ENCODE data around the gene SOX10.

GRCh38 chr22:38027487-38027886, 43.1 kb upstream of the SOX10 start:
- TF ChIP-seq CTCF (IDR thresholded peaks at IDR 0.05; ENCODE audit: borderline replicate concordance, extremely low read depth, low read length, poor library complexity, severe bottlenecking) (no peak), EZH2 (IDR thresholded peaks at IDR 0.05; ENCODE audit: borderline replicate concordance, low read depth, low read length, severe bottlenecking) (no peak)
